Measurements from ENCODE around the gene AK3.
"Not testable (repeated sequence)": the region's sequence is repeated elsewhere in the genome, so short reads cannot be mapped to it uniquely, and the experiment has no call there.

AK3 gene

GRCh38 chr9:4660665-4661064 is 80.3 kb downstream of the AK3 start:
- not testable (repeated sequence) for H3K36me3 ChIP-seq (ENCODE audit: control insufficient read depth, insufficient read depth, low read length); H3K4me3 ChIP-seq (ENCODE audit: low read length); H3K27ac ChIP-seq (ENCODE audit: low read length); DNase-seq (ENCODE audit: low read depth, low spot score); H3K27me3 ChIP-seq (ENCODE audit: control insufficient read depth, insufficient read depth, low read length); H3K4me1 ChIP-seq (ENCODE audit: control insufficient read depth, insufficient read depth, low read length); H3K9me3 ChIP-seq (ENCODE audit: control insufficient read depth, insufficient read depth, low read length)
- WGBS (ENCODE audit: insufficient coverage, insufficient read length), result no CpG with 5 or more reads among the region's 5 CpGs

Measured in iPS DF 6.9 (cell line).